HG03159 (cell line): ENCODE results near the gene PPP1R12C.
"Not testable (repeated sequence)": the region's sequence is repeated elsewhere in the genome, so short reads cannot be mapped to it uniquely, and the experiment has no call there.

ENCODE experiments used
- ATAC-seq: cut with Tn5 transposase; IDR thresholded peaks from one replicate; pipeline ENCODE4 v1.9.1; 2021; ENCODE audit warnings: mild to moderate bottlenecking, moderate library complexity; ENCODE audit not compliant: unreplicated experiment

The PPP1R12C gene

DNA sequence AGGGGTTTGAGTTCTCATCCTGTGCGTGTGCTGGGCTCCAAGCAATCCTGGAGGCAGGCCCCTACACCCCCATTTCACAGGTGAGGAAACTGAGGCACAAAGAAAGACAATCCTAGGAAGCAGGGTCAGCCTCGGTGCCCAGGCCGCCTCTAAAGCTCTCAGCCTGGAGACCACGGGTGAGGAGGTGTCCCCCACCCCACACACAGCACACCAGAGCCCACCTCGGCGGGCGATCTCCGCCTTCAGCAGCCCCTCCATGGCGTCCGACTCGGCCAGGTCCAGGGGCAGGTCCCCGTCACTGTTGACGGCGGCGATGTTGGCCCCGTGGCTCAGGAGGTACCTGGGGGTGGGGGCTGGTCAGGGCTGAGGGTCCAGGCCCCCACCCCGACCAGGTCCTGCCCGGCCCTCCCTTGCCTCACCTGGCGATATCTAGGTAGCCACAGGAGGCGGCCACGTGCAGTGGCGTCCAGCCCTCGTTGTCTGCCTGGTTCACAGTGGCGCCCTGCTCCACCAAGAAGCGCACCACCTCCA lies 5.1 kb downstream of the PPP1R12C start:
- no peak for ATAC-seq

DNA sequence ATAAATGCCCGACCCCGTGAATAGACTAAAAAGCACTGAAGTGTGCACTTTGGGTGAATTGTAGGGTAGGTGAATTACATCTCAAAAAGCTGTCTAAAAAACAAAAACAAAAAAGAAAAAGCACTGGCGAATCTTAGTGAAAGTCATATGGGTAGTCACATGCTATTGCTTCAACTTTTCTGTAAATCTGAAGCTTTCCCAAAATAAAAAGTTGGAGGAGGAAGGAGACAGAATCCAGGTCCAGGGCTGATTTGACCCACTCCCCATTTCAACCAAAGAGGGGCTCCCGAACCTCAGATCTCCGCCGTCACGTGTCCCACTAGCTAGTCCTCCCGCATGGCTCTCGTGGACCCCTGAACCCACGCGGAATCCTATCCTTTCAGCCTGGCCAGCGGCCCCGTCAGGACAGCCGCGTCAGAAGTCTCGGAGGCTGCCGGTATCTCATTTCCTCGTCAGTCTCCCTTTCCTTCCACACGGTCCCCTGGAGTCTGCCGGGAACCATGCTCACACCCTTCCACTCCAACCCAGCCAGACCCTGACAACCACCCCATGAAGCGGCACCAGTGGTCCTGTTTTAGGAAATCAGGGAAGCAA lies 6.1 kb downstream of the PPP1R12C start:
- ATAC-seq, result no peak

DNA sequence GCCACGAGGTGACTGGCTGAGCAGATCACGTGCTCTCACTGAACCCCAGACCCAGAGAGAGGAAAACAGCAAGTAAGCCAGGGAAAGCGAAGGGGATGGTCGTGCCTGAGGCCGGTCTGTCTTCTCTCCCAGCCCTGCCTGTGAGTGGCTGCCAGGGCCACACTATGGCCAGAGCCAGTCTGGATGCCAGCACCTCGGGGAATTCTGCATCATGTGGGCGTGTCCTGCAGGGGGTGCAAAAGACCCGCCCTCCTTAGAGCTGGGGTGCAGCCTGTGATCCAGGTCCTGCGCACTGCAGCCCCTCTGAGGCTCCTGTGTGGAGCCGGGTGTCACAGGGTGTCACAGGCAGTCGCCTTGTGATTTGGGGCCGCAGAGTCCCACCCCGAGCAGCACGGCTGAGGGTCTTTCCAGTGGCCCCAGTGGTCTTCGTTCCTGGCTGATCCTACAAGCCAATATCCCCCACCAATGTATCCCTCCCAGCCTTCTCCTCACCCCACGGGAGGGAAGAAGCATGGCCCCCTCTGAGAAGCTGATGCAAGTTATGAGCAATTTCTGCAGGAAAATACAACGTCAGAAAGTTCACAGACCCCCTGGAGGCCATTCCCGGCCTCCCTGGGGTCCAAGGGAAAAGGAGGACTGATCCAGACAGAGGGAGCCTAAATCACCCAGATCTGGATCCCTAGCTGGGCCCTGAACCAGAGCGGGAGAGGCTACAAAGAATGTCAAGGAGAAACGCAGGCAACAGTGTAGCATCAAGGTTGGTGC lies 7.7 kb downstream of the PPP1R12C start:
- no peak for ATAC-seq

DNA sequence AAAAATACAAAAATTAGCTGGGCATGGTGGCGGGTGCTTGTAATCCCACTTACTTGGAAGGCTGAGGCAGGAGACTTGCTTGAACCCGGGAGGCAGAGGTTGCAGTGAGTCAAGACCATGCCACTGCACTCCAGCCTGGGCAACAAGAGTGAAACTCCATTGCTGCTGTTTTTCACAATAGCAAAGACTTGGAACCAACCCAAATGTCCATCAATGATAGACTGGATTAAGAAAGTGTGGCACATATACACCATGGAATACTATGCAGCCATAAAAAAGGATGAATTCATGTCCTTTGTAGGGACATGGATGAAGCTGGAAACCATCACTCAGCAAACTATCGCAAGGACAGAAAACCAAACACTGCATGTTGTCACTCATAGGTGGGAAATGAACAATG lies 10.2 kb downstream of the PPP1R12C start:
- ATAC-seq, result not testable (repeated sequence)

DNA sequence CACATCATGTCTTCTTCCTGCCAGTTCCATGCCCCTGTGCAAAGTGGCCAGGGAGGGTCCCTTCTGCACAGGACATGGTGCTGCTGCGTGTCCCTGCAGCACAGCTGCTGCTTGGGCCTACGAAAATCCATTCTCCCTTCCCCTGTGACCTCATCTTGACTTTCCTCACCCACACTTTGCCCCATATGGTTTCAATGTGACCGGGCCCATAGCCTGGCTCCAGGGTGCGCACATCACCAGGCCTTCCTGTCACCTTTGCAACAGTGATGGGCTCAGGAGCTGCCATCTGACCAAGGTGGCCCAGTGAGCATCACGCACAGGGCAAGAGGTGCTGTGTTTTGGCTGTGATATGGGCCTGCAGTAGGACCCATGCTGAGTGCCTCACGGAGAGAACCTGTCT lies 10.8 kb downstream of the PPP1R12C start:
- no peak for ATAC-seq

DNA sequence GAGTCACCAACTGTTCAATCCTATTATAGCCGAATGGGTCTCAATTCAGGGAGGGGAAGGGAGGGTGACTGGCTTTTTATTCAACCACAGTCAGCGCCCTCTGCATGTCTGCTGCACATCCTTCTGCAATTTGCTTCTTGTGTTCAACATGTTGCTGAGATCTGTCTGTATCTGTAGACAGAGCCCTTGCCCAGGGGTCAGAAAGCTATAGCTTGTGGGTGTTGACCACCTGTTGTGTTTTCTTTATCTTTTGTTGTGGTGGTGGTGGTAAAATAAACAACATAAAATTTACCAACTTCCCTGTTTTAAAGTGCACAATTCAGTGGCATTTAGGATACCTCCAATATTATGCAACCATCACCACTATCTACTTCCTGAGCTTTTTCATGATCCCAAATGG lies 12.2 kb downstream of the PPP1R12C start:
- ATAC-seq, result no peak

DNA sequence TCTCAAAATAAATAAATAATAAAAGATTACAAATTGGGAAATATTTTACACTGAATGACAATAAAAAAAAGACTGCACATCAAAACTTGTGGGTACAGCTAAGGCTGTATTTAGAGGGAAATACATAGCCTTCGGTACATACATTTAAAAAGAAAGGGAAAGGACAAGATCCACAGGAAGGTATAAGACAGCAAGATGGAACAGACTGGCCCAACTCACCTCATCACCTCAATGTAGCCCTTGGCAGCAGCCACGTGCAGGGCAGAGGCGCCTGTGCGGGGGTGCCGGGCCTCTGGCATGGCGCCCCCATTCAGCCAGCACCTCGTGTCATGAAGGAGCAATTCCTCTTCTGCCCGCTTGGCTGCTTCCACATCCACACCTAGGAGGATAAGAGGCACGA lies 14.2 kb downstream of the PPP1R12C start:
- ATAC-seq, result no peak

DNA sequence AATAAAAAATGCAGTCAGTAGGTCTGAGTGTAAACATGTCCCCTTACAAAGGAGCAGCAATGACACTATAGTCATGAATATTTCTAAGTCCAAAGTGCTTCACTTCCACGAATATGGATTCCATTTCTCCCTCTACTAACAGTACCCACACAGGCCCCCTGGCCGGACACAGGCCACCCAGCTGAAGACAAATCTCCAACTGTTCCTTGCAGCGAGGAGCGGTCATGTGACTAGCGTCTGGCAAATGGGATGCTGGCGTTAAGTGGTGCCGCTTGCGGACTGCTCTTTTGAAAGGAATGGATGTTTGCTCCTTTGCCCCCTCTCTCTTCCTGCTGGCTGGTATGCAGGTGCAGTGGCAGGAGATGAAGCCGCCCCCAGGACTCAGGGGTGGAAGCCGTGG lies 16.2 kb downstream of the PPP1R12C start:
- no peak for ATAC-seq

DNA sequence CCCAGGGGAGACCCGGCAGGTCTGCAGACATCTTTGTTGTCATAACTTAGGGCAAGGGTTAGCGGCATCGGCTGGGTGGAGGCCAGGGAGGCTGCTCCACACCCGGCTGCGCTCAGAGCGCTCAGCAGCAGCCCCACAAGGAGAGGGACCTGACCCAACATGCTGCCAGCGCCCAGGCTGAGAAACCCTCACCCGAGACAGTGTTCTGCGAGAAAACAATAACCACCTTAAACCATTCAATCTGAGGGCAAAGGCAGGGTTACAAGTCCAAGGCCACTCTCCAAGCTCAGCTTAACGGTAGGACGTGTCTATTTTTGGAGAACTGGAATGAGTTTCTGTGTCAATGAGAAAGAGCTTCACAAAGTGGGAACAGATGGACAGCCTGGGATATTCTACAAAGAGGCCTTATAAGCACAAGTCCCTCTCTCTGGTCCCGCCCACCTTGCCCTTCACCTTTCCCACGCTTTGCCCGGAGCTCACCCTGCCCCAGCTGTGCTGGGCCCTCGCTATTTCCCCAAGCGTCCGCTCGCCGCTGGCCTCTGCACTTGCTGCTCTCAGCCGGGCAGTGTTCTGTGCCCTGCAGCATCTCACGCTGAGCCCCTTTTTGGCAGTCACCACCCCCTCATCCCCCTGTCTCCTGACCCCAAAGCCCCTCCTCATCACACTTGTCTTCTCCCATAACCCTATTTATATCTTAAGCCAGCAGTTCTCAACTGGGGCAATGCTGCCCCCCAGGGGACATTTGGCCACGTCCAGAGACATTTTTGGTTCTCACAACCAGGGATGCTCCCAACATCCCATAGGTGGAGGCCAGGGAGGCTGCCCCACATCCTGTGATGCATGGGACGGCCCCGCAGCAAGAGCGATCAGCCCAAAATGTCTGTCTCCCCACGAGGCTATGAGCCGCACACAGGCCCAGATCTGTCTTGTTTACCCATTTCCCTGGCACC lies 17.6 kb downstream of the PPP1R12C start:
- no peak for ATAC-seq

DNA sequence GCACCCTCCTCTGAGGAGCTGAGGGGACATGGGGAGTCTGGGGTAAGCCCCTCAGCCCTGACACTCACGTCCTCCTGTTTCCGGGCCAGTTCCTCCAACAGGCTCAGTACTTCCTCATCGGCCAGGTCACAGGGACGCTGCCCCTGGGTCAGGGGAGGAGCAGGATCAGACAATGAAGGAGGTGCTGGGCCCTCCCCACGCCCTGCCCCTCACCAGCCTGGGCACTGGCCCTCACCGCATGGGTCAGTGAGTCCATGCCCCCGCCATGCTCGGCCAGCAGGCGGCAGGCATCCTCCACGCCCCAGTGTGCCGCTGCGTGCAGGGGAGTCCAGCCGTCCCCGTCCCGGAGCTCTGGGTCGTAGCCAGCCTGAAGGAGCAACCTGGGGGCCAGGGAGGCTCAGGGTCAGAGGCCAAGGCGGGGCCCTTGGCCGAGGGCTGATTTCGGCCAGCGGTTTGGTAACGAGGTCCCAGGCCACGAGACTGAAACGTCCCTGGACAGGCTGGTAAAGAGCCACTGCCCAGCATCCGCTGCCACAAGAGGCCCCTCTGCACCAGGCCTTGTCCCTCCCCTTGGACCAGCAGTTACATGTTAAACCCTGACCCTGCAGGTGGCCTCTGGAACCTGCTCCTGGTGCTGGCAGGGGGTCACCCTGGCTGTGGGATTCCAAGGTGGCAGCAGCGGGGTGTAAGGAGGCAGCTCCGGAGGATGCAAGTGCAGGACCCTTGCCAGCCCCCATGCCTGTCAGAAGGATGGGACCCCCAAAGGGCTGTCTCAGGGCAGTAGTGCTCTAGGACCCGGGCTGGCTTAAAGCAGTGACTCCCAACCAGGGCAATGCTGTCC lies 18.5 kb downstream of the PPP1R12C start:
- ATAC-seq, result no peak

DNA sequence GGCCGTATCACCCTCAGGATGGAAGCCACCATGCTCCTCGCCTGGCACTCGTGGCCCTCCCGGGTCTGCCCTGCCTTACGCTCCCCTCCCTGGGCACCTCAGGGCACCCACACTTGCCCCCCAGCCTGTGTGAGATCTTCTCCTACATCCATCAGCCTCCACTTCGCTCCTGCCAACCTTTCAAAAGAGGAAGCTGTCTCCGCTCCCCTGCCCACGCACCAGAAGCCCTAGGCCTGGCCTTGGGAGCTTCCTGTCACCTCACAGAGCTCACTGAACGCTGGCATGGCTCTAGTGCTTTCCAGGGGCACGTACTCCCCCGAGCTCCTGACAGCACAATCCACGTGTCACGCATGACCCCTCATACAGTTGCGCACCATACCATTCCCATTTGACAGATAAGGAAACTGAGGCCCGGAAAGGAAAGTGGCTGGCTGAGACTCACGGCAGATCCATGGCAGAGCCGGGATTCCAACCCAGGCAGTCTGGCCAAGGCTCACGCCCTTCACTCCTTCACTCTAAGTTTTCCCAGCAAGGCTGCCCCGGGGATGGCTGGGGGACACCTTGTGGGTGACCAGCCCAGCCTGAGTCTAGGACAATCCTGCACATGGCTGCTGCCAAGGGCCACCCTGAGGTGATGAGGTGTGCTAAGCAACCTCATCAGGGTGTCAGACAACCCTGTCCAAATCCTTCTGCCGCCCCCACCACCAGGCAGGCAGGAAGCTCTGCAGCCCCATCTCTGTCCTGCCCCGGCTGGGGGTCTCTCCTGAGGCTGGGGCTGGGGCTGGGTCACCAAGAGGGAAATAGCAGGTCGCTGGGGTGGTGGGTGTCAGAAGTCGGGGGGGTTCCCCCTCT lies 19.3 kb downstream of the PPP1R12C start:
- ATAC-seq, result no peak

DNA sequence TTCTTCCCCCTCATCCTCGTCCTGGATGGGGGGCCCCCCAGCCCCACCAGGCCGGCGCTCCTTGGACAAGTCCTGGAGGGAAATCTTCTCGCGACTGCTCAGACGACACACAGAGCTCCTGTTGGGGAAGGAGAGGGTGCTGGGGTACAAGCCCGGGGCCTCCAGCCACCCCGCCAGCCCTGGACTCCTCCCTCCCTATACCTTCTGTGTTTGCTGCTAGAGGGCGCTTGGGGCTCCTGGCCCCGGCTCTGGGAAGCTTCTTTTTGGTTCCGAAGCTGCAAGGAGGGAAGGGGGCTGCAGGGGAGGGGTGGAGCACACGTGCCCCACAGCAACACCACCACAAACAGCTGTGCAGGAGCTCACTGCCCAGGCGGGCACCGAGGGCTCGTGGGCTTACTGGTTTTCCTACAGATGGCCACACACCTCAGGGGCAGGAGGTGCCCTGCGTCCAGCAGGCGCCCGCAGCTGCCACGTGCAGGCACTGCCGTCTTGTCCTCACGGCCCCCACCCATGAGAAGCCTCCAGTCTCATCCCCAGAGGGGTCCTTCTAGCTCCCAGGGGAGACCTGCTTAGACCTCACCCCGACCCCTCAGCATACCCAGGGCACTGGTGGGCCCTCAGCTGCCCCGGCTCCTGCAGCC lies 21.3 kb downstream of the PPP1R12C start:
- ATAC-seq, result no peak

DNA sequence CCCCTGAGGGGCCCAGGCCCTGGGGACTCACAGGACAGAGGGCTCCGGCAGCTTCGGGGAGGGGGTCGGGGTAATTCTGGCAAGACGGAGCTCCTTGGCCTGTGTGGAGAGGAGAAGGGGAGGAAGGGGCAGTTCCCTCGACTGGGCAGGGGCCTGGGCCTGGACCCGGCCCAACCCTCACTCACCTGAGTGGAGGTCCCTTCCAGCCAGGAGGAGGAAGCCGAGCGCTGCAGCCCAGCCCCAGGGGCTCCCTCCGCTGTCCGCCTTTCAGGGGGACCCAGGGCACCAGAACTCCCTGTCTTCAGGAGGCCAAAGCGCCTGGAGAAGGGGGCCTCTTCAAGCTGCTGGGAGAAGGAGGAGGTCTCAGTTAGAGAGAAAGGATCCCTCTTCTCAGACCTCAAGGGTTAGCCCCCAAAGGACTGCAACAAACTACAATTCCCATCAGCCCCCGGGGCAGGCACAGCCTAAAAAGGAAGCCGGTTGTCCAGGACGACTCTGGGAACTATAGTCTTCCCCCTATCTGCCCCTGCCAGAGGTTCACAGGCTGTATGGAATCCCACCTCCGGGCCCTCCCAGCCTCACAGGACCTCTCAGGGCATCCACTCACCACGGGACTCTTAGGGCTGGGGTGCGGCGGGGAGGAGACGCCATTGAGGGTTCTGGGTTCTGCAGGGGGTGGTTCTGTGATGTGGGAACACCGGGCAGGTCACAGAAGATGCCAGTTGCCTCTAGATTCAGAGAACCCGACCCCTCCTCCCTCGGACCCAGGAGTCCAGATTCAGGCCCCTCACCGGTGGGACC lies 22.0 kb downstream of the PPP1R12C start:
- no peak for ATAC-seq

DNA sequence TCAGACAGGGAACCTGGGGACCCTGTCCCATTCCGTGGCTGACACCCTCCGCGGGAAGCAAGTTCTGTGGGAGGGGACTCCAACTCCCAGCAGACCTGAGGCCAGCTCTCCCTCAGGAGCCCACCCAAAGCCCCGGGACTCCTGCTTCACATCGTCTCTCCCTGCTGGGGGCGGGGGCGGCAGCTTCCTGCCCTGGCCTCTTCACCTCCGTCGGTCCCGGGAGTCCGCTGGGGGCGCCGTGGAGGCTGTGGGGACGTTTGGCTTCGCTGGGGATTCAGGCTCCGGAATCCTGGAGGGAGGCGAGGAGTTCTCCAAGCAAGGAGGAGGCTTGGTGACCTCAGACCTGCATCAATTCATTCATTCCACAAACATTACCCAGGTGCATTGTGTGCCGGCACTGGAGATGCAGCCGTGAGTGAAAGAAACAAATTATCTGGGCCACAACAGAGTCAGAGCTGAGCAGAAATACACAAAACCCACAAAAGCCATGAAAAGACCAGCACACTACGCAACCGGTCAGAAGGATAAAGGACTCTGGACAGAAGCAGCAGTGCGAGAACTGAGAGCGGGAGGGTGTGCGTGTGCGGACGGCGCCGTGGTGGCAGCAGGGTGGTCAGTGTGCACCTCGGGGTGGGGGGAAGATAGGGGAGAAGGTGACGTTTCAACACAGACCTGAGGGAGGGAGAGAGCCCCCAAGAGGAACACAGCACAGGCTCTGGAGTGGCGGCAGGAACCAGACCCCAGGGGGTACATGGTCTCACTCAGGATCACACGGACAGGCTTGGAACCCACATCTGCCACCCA lies 22.8 kb downstream of the PPP1R12C start:
- ATAC-seq, result no peak

DNA sequence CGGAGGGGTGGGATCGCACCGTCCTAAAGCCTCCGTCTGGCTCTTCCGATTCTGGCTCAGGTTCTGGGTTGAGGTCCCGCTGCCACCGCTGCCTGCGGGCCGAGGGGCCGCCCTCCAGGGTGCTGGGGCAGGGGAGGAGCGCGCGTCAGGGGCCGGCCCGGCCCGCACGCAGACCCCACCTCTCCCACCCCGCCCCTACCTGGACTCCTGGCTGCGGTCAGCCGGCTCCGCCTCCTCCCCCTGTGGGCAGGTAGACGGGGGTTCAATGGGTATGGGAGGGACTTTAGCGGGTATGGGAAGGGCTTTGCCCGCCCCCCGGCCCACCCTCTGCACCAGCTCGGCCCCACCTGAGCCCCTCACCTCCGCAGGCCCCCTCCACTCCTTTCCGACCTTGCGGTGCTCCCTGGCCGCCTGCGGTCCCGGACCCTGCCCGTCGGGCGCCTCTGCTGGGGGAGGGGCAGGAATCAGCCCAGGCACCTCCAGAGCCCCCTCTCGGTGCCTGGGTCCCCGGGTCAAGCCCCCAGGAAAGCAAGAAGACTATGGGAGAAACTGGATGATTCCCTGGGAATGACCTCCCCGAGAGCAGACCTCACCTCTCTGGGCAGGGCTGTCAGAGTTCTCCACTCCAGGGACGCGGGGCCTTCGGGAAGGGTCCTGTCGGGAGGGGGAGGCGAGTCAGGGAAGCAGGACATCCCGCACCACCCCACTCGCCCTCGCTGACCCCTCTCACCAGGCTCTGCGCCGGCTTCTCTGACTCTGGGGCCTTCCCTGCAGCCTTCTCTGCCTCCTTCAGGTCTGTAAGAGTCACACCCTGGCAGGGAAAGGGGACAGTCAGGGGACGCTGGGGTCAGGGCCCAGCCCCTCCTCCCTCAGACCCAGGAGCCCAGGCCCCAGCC lies 24.8 kb downstream of the PPP1R12C start:
- ATAC-seq, result no peak

DNA sequence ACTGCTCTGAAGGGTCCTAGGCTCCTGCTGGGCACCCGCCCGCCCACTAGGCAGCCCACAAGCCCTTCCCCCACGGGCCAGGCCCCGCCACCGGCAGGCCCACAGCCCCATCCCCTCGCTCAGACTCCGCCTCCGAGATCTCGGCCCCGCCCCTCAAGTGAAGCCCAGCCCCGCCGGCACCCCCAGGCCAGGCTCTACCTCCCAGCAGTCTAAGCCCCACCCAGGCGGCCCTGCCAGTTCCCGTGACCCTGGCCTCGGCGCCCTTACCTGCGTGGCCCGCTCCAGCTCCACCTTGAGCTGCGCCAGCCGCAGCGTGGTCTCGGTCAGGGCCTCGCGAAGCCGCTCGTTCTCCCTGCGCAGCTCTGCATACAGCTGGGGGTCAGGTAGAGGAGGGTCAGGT lies 25.5 kb downstream of the PPP1R12C start:
- ATAC-seq, result no peak
